ENCODE results near the gene GSX1. TPM values are rescaled to one million over a fixed set of nuclear protein-coding genes. Genes with fewer than 3 reads are reported as not detected.

Gene GSX1
- total and polyA plus RNA-seq, 9 donors = not detected

DNA sequence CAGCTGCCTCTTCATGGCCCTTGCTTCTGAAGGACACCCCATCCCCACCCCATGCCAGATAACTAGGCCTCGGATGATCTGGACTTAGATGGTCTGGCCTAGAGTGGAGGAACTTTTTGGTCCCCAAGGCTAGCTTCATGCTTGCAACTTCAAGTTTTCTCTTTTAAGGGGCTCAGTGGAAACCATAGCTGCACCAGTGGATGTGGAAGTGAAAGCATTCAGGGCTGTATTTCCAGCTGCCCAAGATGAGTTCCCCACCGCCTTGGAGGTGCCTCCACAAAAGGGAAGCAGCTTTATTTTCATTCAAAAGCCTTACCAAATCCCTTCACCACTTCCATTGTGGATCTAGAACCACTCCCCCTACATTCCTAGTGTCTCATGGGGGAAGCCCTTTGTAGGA, 17.6 kb upstream of the GSX1 start:
- DNase-seq = no peak
- TF ChIP-seq, protein P1, sequence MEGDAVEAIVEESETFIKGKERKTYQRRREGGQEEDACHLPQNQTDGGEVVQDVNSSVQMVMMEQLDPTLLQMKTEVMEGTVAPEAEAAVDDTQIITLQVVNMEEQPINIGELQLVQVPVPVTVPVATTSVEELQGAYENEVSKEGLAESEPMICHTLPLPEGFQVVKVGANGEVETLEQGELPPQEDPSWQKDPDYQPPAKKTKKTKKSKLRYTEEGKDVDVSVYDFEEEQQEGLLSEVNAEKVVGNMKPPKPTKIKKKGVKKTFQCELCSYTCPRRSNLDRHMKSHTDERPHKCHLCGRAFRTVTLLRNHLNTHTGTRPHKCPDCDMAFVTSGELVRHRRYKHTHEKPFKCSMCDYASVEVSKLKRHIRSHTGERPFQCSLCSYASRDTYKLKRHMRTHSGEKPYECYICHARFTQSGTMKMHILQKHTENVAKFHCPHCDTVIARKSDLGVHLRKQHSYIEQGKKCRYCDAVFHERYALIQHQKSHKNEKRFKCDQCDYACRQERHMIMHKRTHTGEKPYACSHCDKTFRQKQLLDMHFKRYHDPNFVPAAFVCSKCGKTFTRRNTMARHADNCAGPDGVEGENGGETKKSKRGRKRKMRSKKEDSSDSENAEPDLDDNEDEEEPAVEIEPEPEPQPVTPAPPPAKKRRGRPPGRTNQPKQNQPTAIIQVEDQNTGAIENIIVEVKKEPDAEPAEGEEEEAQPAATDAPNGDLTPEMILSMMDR (IDR thresholded peaks at IDR 0.05) = no peak
- TF ChIP-seq POLR2A (IDR thresholded peaks at IDR 0.05) = no peak
- TF ChIP-seq EP300 (IDR thresholded peaks at IDR 0.05) = no peak
- WGBS, 3 donors = 76 to 89% (median 81%) methylated on average over 2 of the region's 2 CpGs
- Histone ChIP-seq H3K9me3 (no peaks in the 10 kb centered on the region), H3K4me3 (no peak overlapping the region), H3K27me3 (no peaks in the 10 kb centered on the region), H3K4me1 (ENCODE audit: insufficient read depth) (no peaks in the 10 kb centered on the region), H3K27ac (no peak overlapping the region), H3K36me3 (no peaks in the 10 kb centered on the region)
- intact Hi-C loops (cut with DNase I) = no loop called here

DNA sequence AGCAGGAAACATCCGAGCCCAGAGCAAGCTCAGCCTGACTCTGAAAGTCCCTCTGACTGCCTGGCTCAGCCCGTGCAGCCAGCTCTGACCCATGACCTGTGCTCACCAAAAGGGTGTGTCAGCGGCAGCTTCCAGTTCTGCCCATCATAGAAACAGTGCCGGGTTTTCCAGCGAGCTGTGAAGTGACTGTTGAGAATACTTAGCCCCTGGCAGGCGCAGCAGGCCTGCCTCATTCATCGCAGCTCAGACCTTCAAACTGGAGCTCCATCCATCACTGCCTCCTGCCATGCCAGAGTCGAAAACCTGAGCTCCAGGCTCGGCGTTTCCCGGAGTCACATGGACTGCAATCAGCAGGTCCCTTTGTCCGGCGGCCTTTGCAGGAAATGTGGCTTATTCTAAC, 16.3 kb upstream of the GSX1 start:
- 13% methylated on average over 13 of the region's 13 CpGs for WGBS, 3 donors

DNA sequence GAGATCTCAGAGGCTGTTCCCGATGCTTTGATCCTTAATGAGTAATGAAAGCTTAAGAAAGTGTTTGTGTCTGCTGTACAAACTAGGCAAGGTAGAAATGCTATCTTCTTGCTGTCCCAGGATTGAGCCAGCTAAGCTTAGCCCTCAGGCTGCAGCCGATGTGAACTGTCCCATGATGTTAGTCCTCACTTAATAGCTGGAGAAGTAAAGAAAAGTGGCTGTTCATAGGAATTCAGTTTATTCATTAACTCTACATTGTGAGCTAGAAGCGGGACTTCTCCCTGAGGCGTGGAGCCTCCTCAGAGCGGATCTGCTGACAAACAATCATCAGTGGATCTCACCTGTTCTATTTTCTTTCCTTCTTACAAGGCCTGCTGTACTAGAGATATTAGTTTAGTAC, 10.1 kb upstream of the GSX1 start:
- intact Hi-C loops (cut with DNase I) = no loop called here
- WGBS, 3 donors = 66 to 78% (median 71%) methylated on average over 5 of the region's 5 CpGs

More for the DNA sequence above, 16.3 kb upstream of the GSX1 start:
- intact Hi-C loops (cut with DNase I) = no loop called here
- H3K36me3 ChIP-seq = no peaks in the 10 kb centered on the region
- no peaks in the 10 kb centered on the region for H3K4me1 ChIP-seq (ENCODE audit: insufficient read depth)
- no peak for TF ChIP-seq EP300 (IDR thresholded peaks at IDR 0.05)
- TF ChIP-seq, protein P1 (IDR thresholded peaks at IDR 0.05) = no peak
- TF ChIP-seq POLR2A (IDR thresholded peaks at IDR 0.05) = no peak
- no peak for DNase-seq
- H3K4me3 ChIP-seq = no peak overlapping the region
- H3K27ac ChIP-seq = no peak overlapping the region
- H3K27me3 ChIP-seq = no peaks in the 10 kb centered on the region
- no peaks in the 10 kb centered on the region for H3K9me3 ChIP-seq

DNA sequence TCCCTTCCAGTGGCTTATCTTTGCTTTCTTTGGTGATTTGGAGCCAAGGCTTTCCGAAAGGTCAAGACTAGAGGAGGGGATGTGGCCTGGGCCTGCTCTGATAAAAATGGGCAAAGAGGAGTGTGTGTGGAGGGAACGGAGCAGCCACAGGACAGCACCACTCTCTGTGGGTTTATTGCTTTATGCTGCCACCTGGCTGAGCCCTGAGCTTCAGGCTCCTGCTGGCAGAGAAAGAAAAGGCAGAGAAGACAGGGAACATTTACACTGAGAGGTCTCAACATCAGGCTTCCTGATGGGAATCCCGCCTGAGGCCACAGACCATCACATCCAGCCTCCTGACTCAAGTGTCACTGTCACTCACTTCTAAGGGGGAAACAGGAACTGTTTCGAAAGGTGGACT, 9.2 kb upstream of the GSX1 start:
- no peaks in the 10 kb centered on the region for H3K27me3 ChIP-seq
- H3K4me3 ChIP-seq = no peak overlapping the region
- peaks cover 0 to under 1% of the 10 kb centered on the region in 2 donors for H3K9me3 ChIP-seq
- no peak overlapping the region for H3K27ac ChIP-seq
- WGBS, 3 donors = 27 to 32% (median 28%) methylated on average over 4 of the region's 4 CpGs
- DNase-seq = no peak
- H3K4me1 ChIP-seq (ENCODE audit: insufficient read depth) = no peaks in the 10 kb centered on the region
- no peaks in the 10 kb centered on the region for H3K36me3 ChIP-seq
- no peak for TF ChIP-seq EP300 (IDR thresholded peaks at IDR 0.05)
- TF ChIP-seq POLR2A (IDR thresholded peaks at IDR 0.05) = no peak
- TF ChIP-seq, protein P1 (IDR thresholded peaks at IDR 0.05) = no peak
- intact Hi-C loops (cut with DNase I) = no loop called here

More for the DNA sequence above, 10.1 kb upstream of the GSX1 start:
- no peaks in the 10 kb centered on the region for H3K9me3 ChIP-seq
- H3K4me3 ChIP-seq = no peak overlapping the region
- no peaks in the 10 kb centered on the region for H3K4me1 ChIP-seq (ENCODE audit: insufficient read depth)
- no peak overlapping the region for H3K27ac ChIP-seq
- TF ChIP-seq POLR2A (IDR thresholded peaks at IDR 0.05) (no peak), EP300 (IDR thresholded peaks at IDR 0.05) (no peak)
- TF ChIP-seq, protein P1 (IDR thresholded peaks at IDR 0.05) = no peak
- H3K27me3 ChIP-seq = no peaks in the 10 kb centered on the region
- H3K36me3 ChIP-seq = no peaks in the 10 kb centered on the region
- no peak for DNase-seq
